GM23248 (cell line): ENCODE data around the gene SLC15A3.

ENCODE experiments used
- EZH2 ChIP-seq: fragments of 200-600 bp; sonication (generic); IDR thresholded peaks from 2 replicates; pipeline ENCODE4 v1.6.1; 2018; ENCODE audit warnings: antibody characterized with exemption, mild to moderate bottlenecking; ENCODE audit not compliant: insufficient read depth, poor library complexity, severe bottlenecking
- EZH2phosphoT487 ChIP-seq: fragments of 200-600 bp; sonication (generic); IDR thresholded peaks from 2 replicates; pipeline ENCODE4 v1.6.1; 2018; ENCODE audit warnings: antibody characterized with exemption, moderate library complexity, mild to moderate bottlenecking, low read depth; ENCODE audit not compliant: insufficient read depth

DNA sequence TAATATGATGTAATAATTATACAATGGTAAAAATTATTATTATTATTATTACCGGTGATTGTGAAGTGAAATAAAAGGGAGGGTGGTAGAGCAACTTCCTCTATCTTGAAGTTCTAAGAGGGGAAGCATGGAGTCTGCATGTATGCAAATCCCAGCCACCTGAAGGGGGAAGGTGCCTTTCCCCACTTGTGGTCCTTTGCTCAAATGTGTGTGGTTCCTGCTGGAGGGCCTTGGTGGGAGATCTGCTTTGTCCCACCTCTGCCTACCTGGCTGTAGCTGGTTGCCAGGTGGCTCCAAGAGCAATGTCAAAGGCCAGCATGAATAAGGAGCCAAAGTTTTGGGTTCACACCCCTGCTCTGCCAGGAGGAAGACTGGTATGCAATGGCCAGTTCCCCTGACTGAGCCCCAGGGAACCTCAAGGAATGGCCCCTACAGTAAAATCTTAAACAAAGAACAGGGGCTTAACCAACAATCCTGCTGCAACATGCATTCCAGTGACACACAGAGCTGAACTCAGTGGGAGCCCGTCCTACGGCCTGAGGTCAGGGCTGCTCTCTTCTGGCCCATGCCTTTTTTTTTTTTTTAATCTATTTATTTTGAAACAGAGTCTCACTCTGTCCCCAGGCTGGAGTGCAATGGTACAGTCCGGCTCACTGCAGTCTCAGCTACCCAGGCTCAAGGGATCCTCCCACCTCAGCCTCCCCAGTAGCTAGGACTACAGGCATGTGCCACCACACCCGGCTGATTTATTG, 19.2 kb downstream of the SLC15A3 start:
- no peak for TF ChIP-seq EZH2phosphoT487
- no peak for TF ChIP-seq EZH2
